Activated CD4-positive, alpha-beta T cell treated with anti-CD3 and anti-CD28 coated beads, Interleukin-2, amount 50 U/mL, for 16 hours (primary cell): Measurements from ENCODE around the gene BOD1.

Experiments used
- DNase-seq: peaks from one replicate; pipeline ENCODE4 v3.0.0-alpha.2; 2020

BOD1 gene

DNA sequence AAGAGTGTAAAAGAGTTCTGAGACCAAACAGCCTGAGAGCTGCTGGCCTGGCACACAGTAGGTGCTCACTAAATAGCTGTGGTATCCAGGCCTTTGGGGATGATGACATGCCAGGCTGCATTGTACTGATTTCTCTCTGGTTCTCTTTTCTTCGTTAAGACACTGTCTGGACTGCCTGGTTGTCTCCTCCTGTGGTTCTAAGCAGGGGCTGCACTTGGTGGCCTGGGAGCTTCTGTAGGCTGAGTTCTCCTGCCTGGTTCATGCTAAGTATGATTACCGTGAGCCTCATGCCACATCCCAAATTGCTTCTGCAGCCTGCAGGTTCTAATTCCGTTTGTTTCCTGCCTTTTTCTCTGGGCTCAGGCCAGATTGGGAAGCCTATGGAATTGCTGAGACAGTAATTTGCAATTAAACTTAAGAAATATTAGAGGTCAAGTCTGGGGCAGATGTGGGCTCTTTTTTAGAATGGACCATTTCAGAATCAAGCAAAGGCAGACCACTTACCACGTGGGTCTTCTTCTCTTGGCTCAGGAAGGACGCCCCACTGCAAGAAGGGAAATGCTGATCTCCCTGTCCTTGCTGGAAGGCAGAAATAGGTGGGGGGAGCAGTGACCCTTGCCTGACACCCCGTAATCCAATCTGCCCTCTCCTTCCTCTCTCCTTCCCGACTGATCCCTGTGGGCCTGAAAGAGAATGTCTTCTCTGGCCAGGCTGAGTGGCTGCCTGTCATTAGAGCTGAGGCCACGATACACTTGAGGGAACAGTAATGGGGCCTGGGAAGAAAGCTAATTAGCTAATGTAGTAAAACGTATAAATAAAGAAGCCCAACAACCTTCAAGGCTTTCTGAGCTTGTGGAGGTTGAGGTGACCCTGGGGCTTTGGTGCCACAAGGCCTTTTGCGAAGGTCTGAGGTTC, 21.9 kb upstream of the BOD1 start:
- DNase-seq = no peak

GRCh38 chr5:173637340-173637739, 20.9 kb upstream of the BOD1 start:
- no peak for DNase-seq

- DNase-seq = no peak
Measured at GRCh38 chr5:173634465-173634983, 18.1 kb upstream of the BOD1 start.

GRCh38 chr5:173633304-173633703, 16.9 kb upstream of the BOD1 start:
- DNase-seq = no peak

- no peak for DNase-seq
Measured at GRCh38 chr5:173631478-173631877, 15.0 kb upstream of the BOD1 start.

GRCh38 chr5:173630724-173631365, 14.4 kb upstream of the BOD1 start:
- no peak for DNase-seq

DNA sequence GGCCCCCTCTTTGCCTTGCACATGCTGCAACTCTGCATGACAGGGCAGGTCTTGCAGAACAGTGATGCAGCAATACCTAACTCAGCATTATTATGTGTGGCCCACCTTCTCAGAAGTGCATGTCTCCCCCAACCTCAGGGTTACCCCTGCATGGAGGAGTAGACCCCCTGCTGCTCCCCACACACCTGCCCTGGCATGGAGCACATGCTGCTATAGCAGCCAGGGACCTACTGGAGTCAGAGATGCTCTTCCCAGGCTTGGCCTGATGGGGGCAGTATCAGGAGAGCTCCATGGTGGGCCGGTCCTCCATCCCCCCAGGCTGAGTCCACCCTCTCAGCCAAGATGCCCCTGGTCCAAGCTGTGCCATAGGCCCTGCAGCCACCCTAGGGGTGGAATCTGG, 13.2 kb upstream of the BOD1 start:
- DNase-seq = no peak

DNA sequence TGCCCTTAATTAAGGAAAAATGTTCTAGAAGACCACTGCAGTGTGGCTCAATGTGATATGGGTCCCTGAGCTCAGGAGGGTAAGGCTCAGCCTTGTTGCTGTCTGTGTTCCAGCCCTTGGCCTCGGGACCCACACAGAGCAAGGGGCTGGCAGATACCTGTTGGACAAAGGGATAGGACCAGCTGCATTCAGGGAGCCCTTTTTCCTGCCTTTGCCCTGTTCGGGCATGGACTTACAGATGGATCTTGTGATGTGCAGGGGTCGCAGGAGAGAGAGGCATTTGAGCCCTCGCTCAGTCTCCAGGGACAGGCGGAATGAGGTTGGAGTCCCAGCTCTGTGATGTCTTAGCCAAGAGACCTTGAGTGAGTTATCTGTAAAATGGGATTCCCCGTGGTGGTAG, 12.1 kb upstream of the BOD1 start:
- DNase-seq = no peak

DNA sequence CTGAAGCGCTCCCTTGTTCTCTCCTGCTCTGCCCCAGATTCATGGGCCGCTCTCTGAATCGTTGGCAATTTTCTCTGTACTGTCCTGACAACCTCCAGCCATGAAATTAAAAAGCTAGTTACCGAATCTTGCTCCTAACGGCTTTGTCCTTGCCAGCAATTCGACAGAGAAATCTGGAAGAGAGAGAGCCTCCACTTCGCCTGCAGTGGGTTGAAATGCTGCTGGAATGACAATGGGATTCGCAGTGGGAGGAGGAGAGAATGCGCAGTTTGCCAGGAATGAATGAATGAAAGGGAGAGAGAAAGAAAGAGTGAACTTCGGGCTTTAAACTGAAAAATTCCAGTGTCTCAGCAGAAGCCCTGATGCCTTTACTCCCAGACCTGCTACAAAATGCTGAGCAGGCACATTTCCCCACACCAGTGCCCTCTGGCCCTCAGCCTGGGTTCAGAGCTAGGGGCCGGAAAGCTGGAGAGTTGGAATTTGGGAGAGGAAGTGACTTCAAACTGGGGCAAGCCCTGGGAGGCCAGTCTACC, 11.5 kb upstream of the BOD1 start:
- DNase-seq = no peak

GRCh38 chr5:173627271-173627670, 10.8 kb upstream of the BOD1 start:
- no peak for DNase-seq

DNA sequence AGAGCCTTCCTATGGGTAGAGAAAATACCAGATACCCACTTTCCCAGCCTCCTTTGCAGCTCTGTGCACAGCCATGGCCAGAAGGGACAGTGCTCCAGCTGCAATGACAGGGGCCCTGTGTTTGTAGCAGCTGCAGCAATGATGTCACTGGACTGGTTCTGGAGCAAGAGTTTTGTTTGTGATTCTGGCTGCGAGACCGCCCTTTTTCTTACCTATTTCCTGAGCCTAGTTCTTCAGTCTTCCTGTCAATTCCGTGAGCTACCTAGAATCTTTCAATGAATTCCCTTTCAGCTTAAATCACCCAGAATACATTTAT, 10.0 kb upstream of the BOD1 start:
- no peak for DNase-seq

- DNase-seq = no peak
Measured at GRCh38 chr5:173625673-173626504, 9.4 kb upstream of the BOD1 start.

DNA sequence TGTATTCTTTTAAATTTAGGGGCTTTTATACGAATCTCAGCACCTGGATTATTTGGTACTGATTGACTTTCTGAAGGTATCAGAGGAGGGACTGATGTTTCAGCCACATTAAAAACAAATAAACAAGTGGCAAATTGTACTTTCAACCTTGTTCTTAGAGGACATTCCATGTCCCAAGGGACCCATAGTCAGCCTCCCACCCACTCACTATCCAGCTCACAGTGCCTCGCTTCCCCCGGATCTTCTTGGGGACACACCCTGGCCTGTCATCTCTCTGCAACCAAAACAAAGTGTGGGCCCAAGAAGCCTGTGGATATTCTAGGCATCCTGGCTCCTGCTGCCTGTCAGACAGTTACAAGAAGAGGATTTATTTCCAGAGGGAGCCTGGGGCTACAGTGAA, 8.8 kb upstream of the BOD1 start:
- no peak for DNase-seq

DNA sequence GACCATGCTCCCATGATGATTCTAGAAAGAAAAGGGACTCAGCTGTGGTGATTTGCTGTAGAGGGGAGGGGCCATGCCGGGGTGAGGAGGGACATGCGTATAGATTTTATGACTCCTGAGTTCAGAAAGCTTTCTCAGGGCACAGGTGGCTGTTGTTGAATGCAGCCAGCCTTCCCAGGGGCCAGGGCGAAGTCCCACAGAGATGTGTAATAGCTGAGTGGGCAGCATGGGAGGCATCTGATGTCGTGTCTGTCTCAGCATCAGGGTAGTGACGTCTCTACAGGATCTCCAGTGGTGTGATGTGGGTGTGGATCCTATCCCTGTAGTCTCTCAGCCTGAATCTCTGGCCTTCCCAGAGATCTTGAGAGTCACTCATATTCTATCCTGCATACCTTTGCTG, 7.8 kb upstream of the BOD1 start:
- DNase-seq = no peak

GRCh38 chr5:173623789-173624188, 7.3 kb upstream of the BOD1 start:
- no peak for DNase-seq

GRCh38 chr5:173623296-173623771, 6.9 kb upstream of the BOD1 start:
- DNase-seq = no peak

- DNase-seq = no peak
Measured at GRCh38 chr5:173622183-173623047, 6.0 kb upstream of the BOD1 start.

DNA sequence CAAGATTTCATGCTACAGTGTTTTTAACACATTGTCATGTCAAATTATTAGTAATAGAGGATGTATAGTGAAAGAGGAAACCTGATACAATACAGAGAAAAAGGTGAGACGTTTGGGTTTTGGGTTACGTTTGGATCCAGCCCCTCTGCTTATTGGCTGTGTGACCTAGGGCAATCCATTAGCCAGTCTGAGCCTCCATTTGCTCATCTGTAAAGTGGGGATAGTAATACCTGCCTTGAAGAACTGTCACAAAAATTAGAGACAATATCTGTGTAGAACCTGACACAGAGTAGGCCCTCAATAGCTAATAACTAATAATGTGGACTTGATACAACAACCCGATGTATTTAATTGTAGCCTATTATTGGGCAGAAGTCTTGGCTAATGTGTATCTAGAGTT, 4.3 kb upstream of the BOD1 start:
- DNase-seq = no peak

DNA sequence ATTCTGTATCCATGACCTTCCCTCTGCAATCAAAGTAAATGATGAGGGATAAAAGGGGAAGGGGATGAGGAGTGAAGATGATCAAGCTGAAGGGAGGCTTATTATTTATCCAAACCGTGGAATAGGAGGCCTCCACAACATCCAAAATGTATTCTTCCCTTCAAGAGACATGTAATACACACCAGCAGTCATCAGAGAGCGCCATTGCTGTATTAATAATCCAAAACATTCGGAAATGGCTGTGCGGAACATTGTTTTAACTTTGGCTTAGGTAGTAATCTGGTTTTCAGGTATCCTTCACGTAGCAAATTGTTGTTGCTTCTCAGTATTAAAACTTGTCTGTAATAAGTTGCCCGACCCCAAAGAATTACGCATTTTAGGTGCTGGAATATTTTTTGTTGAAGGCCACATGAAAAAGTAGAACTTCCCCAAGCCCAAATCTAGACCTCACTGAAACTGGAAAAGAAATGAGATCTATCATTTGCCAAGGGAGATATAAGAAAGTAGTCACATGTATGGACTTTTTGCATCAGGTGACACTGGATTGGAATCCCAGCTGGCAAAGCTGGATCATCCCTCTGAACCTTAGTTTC, 2.6 kb upstream of the BOD1 start:
- peak; percentile 49 for DNase-seq

GRCh38 chr5:173615884-173616576, 420 bp downstream of the BOD1 start:
- peak; percentile 78 for DNase-seq

GRCh38 chr5:173614591-173614990, 1.9 kb downstream of the BOD1 start:
- DNase-seq = no peak
